Fibroblast of the aortic adventitia (primary cell): ENCODE measurements around the gene NT5C3B. TPM values are rescaled to one million over a fixed set of nuclear protein-coding genes. Genes with fewer than 3 reads are reported as not detected.

Experiments used
- DNase-seq: peaks from one replicate; pipeline ENCODE4 v3.0.0-alpha.2; 2010; ENCODE audit warnings: low read depth
- H3K4me3 ChIP-seq: 2 replicates; pipeline ENCODE4 v1.5.1; 2011; ENCODE audit warnings: low read depth, mild to moderate bottlenecking, control low read depth, low read length, moderate library complexity
- total RNA-seq: library from RNA; depleted of rRNA; stranded (reverse); fragments of >200 nt; gene quantifications from 2 replicates; pipeline ENCODE4 v1.2.3, GENCODE V29; 2012; ENCODE audit warnings: low replicate concordance
- TF ChIP-seq, protein P1 (sequence below): IDR thresholded peaks from 2 replicates; pipeline ENCODE4 v1.5.1; 2011; ENCODE audit warnings: mild to moderate bottlenecking, low read length, control low read depth, inconsistent platforms; ENCODE audit not compliant: insufficient read depth

NT5C3B gene
- total RNA-seq, 1 donor: 93.2 TPM

DNA sequence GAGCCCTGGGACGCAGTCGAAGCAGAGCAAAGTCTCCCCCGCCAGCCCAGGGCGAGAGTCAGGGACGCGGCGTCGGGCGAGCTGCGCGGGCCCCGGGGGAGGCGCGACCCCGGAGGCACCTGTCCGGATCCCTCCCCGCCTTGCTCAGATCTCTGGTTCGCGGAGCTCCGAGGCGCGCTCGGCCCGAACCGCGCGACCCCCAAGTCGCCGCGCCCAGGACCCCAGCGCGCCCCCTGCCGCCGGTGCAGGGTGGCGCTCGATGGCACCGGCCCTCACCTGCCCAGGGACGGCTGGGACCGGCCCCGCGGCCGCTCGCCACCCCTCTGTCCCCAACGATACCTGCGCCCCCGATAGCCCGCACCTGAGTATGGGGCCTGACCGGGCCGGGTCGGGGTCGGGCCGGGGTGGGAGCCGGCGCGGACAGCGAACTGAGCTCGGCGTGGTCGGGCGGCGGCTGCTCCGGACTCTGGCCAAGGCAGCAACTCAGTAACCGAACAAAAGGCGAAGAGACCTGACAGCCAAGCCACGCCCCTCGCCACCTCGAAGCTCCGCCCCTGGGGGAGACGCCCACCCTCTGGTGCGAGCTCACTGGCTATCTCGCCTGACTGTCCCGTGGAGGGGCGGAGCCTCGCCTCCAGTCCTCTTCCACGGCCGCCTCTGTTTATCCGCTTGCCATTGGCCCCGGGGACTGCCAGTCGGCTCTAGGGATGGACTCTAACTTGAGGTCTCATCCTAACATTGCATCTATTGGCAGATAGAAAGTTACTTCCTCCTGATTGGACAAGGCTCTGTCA, 49.6 kb downstream of the NT5C3B start, which contains the start of gene JUP:
Gene JUP (minus strand): TSS at position 485 of the 794 bp plus-strand sequence. CDS start 14,857 bp downstream, outside the sequence.
- TF ChIP-seq, protein P1, sequence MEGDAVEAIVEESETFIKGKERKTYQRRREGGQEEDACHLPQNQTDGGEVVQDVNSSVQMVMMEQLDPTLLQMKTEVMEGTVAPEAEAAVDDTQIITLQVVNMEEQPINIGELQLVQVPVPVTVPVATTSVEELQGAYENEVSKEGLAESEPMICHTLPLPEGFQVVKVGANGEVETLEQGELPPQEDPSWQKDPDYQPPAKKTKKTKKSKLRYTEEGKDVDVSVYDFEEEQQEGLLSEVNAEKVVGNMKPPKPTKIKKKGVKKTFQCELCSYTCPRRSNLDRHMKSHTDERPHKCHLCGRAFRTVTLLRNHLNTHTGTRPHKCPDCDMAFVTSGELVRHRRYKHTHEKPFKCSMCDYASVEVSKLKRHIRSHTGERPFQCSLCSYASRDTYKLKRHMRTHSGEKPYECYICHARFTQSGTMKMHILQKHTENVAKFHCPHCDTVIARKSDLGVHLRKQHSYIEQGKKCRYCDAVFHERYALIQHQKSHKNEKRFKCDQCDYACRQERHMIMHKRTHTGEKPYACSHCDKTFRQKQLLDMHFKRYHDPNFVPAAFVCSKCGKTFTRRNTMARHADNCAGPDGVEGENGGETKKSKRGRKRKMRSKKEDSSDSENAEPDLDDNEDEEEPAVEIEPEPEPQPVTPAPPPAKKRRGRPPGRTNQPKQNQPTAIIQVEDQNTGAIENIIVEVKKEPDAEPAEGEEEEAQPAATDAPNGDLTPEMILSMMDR: peak; percentile 15
- peak within 1 kb of the TSS; percentile 65 for H3K4me3 ChIP-seq
- peak; percentile 96 for DNase-seq

DNA sequence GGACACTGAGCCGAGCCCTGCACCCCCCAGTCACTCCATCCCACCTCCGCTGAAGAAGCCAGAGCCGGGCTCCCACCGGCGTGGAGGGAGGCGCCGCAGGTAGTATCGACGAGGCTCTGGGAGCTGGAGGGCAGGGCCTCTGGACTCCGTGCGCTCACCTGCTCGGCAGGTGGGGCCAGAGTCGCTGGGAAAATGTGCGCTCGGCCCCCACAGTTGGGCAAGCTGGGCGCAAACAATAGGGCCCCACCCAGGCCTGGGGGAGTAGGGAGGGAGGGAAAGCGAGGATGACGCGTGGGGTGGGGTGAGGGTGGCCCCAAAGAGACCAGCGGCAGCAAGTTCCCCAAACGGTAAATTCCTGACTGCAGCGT, 50.2 kb downstream of the NT5C3B start:
- DNase-seq: no peak
- peak overlapping the region; percentile 65 for H3K4me3 ChIP-seq
- TF ChIP-seq, protein P1: no peak

DNA sequence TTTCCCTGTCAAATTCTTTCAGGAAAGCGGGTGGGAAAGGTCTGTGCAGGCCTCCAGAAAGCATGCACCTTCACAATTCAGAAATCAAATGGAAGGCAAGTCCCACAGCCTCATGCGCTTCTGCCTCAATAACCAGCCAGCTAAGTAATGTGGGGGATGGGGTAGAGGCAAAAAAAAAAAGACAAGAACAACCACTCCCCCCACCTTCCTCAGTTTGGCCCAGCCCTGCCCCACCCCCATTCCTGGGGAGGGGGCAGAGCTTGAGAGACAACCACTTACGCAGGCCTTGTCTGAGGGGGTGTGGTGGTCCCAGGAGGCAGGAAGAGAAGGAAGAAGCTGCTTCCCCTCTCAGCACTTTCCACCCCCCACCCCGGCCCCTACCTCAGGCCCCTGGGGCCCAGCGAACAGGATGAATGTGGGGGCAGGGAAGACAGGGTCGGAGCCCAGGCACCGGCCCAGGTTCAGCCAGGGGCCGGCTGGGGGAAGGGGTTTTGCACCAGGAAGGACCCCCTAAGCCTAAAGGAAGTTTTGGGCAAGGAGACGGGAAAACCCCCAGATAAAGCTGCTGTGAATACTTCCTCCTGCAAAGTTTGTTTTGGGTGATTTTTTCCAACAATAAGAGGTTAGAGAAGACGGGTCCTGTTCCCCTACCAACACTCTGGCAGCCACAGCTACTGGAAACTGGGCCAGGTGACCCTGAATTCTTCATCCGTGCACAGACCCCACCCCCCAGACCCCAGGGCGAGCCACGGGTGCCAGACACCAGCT, 50.8 kb downstream of the NT5C3B start:
- H3K4me3 ChIP-seq: peak overlapping the region; percentile 65
- TF ChIP-seq, protein P1: no peak
- DNase-seq: no peak

GRCh38 chr17:41784207-41784744, 51.8 kb downstream of the NT5C3B start:
- TF ChIP-seq, protein P1: no peak
- no peak overlapping the region for H3K4me3 ChIP-seq
- DNase-seq: peak; percentile 32

GRCh38 chr17:41782142-41782541, 53.9 kb downstream of the NT5C3B start:
- no peak overlapping the region for H3K4me3 ChIP-seq
- DNase-seq: no peak
- TF ChIP-seq, protein P1: no peak

DNA sequence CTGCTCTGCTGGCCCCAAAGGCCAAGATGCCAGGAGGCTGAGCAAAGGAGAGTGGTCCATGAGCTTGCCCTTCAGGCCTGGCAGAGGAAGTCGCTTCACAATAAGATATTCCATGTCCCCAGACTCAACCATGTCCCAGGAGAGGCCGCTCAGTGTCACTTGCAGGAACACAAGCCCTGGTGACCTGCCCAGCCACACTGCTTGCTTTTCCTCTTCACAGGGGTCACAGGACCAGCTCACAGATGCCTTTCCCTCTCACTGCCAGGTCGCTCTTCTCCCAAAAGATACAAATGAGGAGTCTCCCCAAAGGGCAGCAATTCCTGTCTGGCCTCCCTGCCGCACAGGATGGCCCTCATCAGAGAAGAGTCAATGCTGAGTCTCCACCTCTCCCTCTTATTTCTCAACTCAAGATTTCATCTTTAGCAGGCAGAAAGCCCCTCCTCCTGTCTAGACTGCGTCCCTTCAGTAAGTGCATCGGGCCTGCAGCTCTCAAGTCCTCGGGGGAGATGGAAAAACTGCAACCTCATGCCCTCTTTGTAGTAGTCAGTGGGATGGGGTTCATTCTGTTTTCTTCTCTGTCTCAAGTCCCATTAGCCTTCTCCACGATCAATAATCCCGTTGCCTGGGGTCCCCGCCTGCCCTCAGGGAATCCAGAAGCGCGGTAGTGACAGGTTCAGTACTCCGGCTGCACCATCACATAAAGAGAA, 54.5 kb downstream of the NT5C3B start:
- H3K4me3 ChIP-seq: no peak overlapping the region
- no peak for DNase-seq
- TF ChIP-seq, protein P1: no peak
